HepG2 (cell line): ENCODE results near the gene RNF40. TPM values are rescaled to one million over a fixed set of nuclear protein-coding genes. Genes with fewer than 3 reads are reported as not detected.

Experiments
- CENPT ChIP-seq: sonication (generic); formaldehyde crosslinking; IDR thresholded peaks from 2 replicates; pipeline ENCODE4 v1.8.0; 2022; ENCODE audit warnings: low read depth, mild to moderate bottlenecking, moderate library complexity, missing genetic modification reagents
- GABPB1 ChIP-seq: IDR thresholded peaks from 2 replicates; pipeline ENCODE4 v1.6.1; 2016; ENCODE audit warnings: mild to moderate bottlenecking, missing genetic modification reagents, moderate library complexity, missing compliant biosample characterization
- HDAC1 ChIP-seq: sonication (generic); formaldehyde crosslinking; IDR thresholded peaks from 2 replicates; pipeline ENCODE4 v1.5.1; 2020; ENCODE audit warnings: mild to moderate bottlenecking, missing genetic modification reagents
- HHEX ChIP-seq: IDR thresholded peaks from 2 replicates; pipeline ENCODE4 v1.6.1; 2016; ENCODE audit warnings: control low read depth
- HNRNPH1 ChIP-seq: fragments of 200-400 bp; formaldehyde crosslinking; optimal IDR thresholded peaks from 2 replicates; pipeline ENCODE3; 2017; ENCODE audit warnings: mild to moderate bottlenecking, low read depth, low read length
- JDP2 ChIP-seq: sonication (generic); formaldehyde crosslinking; IDR thresholded peaks from 2 replicates; pipeline ENCODE4 v1.8.1; 2022; ENCODE audit warnings: missing genetic modification reagents, borderline replicate concordance
- KDM1A ChIP-seq: IDR thresholded peaks from 2 replicates; pipeline ENCODE4 v1.6.1; 2016; ENCODE audit warnings: missing compliant biosample characterization
- KDM2A ChIP-seq: sonication (generic); formaldehyde crosslinking; IDR thresholded peaks from 2 replicates; pipeline ENCODE4 v1.4.0; 2020; ENCODE audit warnings: low read depth, missing genetic modification reagents, borderline replicate concordance
- RBM22 ChIP-seq: fragments of 200-400 bp; formaldehyde crosslinking; optimal IDR thresholded peaks from 2 replicates; pipeline ENCODE3; 2017; ENCODE audit warnings: mild to moderate bottlenecking, low read length, moderate library complexity
- STAT5B ChIP-seq: sonication (generic); formaldehyde crosslinking; IDR thresholded peaks from 2 replicates; pipeline ENCODE4 v1.4.0; 2020; ENCODE audit warnings: missing genetic modification reagents
- TAF1 ChIP-seq: sonication (generic); formaldehyde crosslinking; IDR thresholded peaks from 2 replicates; pipeline ENCODE4 v1.4.0; 2020; ENCODE audit warnings: missing genetic modification reagents
- ZBTB1 ChIP-seq: sonication (generic); formaldehyde crosslinking; IDR thresholded peaks from 2 replicates; pipeline ENCODE4 v1.4.0; 2020; ENCODE audit warnings: missing genetic modification reagents, borderline replicate concordance
- ZBTB38 ChIP-seq: sonication (generic); formaldehyde crosslinking; IDR thresholded peaks from 2 replicates; pipeline ENCODE4 v1.5.1; 2020; ENCODE audit warnings: mild to moderate bottlenecking, missing genetic modification reagents
- ZFY ChIP-seq: sonication (generic); formaldehyde crosslinking; IDR thresholded peaks from 2 replicates; pipeline ENCODE4 v1.4.0; 2020; ENCODE audit warnings: missing genetic modification reagents
- ZFYVE20 ChIP-seq: sonication (generic); formaldehyde crosslinking; IDR thresholded peaks from 2 replicates; pipeline ENCODE4 v1.8.0; 2023; ENCODE audit warnings: low read depth, mild to moderate bottlenecking, moderate library complexity, missing genetic modification reagents, borderline replicate concordance
- ZKSCAN5 ChIP-seq: sonication (generic); formaldehyde crosslinking; IDR thresholded peaks from 2 replicates; pipeline ENCODE4 v1.5.1; 2020; ENCODE audit warnings: mild to moderate bottlenecking, missing genetic modification reagents
- ZNF235 ChIP-seq: sonication (generic); formaldehyde crosslinking; IDR thresholded peaks from 2 replicates; pipeline ENCODE4 v1.8.1; 2023; ENCODE audit warnings: mild to moderate bottlenecking, missing genetic modification reagents, borderline replicate concordance
- ZNF652 ChIP-seq: IDR thresholded peaks from 2 replicates; pipeline ENCODE4 v1.6.1; 2016; ENCODE audit warnings: low read depth, borderline replicate concordance
- ZNF747 ChIP-seq: sonication (generic); formaldehyde crosslinking; IDR thresholded peaks from 2 replicates; pipeline ENCODE4 v1.8.1; 2023; ENCODE audit warnings: missing genetic modification reagents, mild to moderate bottlenecking, borderline replicate concordance
- ZNF749 ChIP-seq: sonication (generic); formaldehyde crosslinking; IDR thresholded peaks from 2 replicates; pipeline ENCODE4 v1.8.0; 2022; ENCODE audit warnings: mild to moderate bottlenecking, missing genetic modification reagents, moderate library complexity, borderline replicate concordance
- ZSCAN25 ChIP-seq: sonication (generic); formaldehyde crosslinking; IDR thresholded peaks from 2 replicates; pipeline ENCODE4 v1.8.0; 2022; ENCODE audit warnings: mild to moderate bottlenecking, missing genetic modification reagents
- polyA plus RNA-seq, 8 experiments: library from polyadenylated mRNA; depleted of rRNA in 3 of 8; stranded (reverse) in 7 of 8; unstranded in 1 of 8; fragments of >200 nt; fragmentation: Illumina TruSeq in 4 of 8; extraction: Trizol in 4 of 8; gene quantifications; 2 replicates each; pipeline versions ENCODE4 v1.2.1 to v1.2.3, GENCODE V29; 2011 to 2016; ENCODE audit warnings: low read depth in 4 of 8, missing spikeins in 1 of 8, mixed read lengths in 1 of 8; ENCODE audit not compliant: insufficient read depth in 1 of 8
- total RNA-seq, 5 experiments: library from RNA; depleted of rRNA; stranded (reverse); fragments of >200 nt; fragmentation: Illumina TruSeq; extraction: Trizol; gene quantifications; 2 replicates each; pipeline ENCODE4 v1.2.3, GENCODE V29; 2016; ENCODE audit warnings: low read depth in 1 of 5
- TF ChIP-seq, protein P1 (sequence below): sonication (generic); formaldehyde crosslinking; conservative IDR thresholded peaks from 2 replicates; pipeline ENCODE4 v1.8.0; 2022; ENCODE audit warnings: mild to moderate bottlenecking, moderate library complexity, missing genetic modification reagents
- TF ChIP-seq, protein P2 (sequence below): sonication (generic); formaldehyde crosslinking; IDR thresholded peaks from 2 replicates; pipeline ENCODE4 v1.4.0; 2020; ENCODE audit warnings: missing genetic modification reagents; ENCODE audit errors: not compliant biosample characterization
- TF ChIP-seq, protein P3 (sequence below): sonication (generic); formaldehyde crosslinking; IDR thresholded peaks from 2 replicates; pipeline ENCODE4 v1.4.0; 2020; ENCODE audit warnings: missing genetic modification reagents
- TF ChIP-seq, protein P4 (sequence below): sonication (generic); formaldehyde crosslinking; IDR thresholded peaks from 2 replicates; pipeline ENCODE4 v1.4.0; 2020; ENCODE audit warnings: mild to moderate bottlenecking, missing genetic modification reagents, borderline replicate concordance

RNF40 gene
- total and polyA plus RNA-seq, 2 of the 13 experiments (the other 11 are each of a cell fraction or from before 2014, with no cell fraction given), result 84.0 to 85.6 TPM

DNA sequence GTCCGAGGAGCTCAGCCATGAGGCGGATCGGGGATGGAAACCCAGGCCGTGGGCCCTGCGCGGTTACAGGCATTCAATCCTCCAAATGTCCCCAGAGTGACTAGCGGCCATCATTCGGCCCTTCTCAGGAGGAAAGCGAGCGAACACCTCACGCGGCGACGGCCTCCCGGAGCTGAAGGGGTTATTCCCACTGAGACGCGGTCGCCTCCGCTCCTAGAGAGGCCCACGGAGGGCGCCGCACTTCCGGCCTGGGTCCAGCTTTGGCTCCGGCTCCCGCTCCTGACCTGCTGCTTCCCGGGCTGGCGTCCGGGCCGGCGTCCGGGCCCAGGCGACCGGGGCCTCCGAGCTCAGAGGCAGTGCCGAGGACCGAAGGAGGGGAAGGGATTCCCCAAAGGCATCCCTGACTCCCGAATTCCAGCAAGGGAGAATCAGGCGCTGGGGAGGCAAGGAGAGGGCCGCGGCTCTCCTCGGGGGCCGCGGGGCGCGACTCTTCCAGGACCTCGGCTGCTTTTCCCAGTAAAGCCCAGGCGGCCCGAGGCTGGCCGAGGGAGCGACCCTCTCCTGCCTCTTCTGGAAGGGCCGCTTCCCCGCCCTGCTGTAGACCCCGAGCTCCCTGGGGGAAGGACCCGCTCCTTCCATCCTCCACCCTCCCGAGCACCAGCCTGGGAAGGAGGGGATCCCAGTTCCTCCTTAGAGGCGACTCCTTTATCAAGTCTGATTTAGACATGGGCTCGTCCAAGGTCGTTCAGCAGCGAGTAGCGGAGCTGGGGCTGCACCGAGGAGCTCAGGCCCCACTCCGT, 43.4 kb downstream of the RNF40 start (continued):
- TF ChIP-seq TAF1 (CRISPR knock-in tag) (peak; percentile 100), ZNF747 (CRISPR knock-in tag) (peak; percentile 95), KDM1A (CRISPR knock-in tag) (peak; percentile 91), ZBTB1 (CRISPR knock-in tag) (no peak), HNRNPH1 (no peak), ZNF652 (CRISPR knock-in tag) (peak; percentile 100), RBM22 (no peak), HHEX (CRISPR knock-in tag) (no peak), ZBTB38 (peak; percentile 91; the same call in 1 of the 2 replicates), ZSCAN25 (CRISPR knock-in tag) (no peak; the same call in 1 of the 2 replicates), ZNF749 (CRISPR knock-in tag) (peak; percentile 57; the same call in 1 of the 2 replicates), JDP2 (no peak; the same call in 1 of the 2 replicates), ZFYVE20 (0 out of 2 replicates have a peak, but pooled peaks have one; percentile 71), ZFY (peak; percentile 98), HDAC1 (peak; percentile 98), ZKSCAN5 (CRISPR knock-in tag) (0 out of 2 replicates have a peak, but pooled peaks have one; percentile 35), GABPB1 (peak; percentile 100), KDM2A (peak; percentile 99), CENPT (CRISPR knock-in tag) (0 out of 2 replicates have a peak, but pooled peaks have one; percentile 91), STAT5B (peak; percentile 89), ZNF235 (peak; percentile 69; the same call in 1 of the 2 replicates)
- TF ChIP-seq, protein P1, sequence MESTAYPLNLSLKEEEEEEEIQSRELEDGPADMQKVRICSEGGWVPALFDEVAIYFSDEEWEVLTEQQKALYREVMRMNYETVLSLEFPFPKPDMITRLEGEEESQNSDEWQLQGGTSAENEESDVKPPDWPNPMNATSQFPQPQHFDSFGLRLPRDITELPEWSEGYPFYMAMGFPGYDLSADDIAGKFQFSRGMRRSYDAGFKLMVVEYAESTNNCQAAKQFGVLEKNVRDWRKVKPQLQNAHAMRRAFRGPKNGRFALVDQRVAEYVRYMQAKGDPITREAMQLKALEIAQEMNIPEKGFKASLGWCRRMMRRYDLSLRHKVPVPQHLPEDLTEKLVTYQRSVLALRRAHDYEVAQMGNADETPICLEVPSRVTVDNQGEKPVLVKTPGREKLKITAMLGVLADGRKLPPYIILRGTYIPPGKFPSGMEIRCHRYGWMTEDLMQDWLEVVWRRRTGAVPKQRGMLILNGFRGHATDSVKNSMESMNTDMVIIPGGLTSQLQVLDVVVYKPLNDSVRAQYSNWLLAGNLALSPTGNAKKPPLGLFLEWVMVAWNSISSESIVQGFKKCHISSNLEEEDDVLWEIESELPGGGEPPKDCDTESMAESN (CRISPR knock-in tag), result peak; percentile 97
- TF ChIP-seq, protein P2, sequence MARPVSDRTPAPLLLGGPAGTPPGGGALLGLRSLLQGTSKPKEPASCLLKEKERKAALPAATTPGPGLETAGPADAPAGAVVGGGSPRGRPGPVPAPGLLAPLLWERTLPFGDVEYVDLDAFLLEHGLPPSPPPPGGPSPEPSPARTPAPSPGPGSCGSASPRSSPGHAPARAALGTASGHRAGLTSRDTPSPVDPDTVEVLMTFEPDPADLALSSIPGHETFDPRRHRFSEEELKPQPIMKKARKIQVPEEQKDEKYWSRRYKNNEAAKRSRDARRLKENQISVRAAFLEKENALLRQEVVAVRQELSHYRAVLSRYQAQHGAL (CRISPR knock-in tag), result peak; percentile 88
- TF ChIP-seq, protein P3, sequence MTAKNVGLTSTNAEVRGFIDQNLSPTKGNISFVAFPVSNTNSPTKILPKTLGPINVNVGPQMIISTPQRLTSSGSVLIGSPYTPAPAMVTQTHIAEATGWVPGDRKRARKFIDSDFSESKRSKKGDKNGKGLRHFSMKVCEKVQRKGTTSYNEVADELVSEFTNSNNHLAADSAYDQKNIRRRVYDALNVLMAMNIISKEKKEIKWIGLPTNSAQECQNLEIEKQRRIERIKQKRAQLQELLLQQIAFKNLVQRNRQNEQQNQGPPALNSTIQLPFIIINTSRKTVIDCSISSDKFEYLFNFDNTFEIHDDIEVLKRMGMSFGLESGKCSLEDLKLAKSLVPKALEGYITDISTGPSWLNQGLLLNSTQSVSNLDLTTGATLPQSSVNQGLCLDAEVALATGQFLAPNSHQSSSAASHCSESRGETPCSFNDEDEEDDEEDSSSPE (CRISPR knock-in tag), result peak; percentile 86
- TF ChIP-seq, protein P4, sequence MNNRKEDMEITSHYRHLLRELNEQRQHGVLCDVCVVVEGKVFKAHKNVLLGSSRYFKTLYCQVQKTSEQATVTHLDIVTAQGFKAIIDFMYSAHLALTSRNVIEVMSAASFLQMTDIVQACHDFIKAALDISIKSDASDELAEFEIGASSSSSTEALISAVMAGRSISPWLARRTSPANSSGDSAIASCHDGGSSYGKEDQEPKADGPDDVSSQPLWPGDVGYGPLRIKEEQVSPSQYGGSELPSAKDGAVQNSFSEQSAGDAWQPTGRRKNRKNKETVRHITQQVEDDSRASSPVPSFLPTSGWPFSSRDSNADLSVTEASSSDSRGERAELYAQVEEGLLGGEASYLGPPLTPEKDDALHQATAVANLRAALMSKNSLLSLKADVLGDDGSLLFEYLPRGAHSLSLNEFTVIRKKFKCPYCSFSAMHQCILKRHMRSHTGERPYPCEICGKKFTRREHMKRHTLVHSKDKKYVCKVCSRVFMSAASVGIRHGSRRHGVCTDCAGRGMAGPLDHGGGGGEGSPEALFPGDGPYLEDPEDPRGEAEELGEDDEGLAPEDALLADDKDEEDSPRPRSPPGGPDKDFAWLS, result no peak; the same call in 1 of the 2 replicates
